Testis (tissue), 3 donors: ENCODE results near the gene ASB2. TPM values are rescaled to one million over a fixed set of nuclear protein-coding genes. Genes with fewer than 3 reads are reported as not detected.
A peak's percentile ranks its signal among the peaks of the same experiment; 100 is the strongest.

Experiments
- DNase-seq: peaks from one replicate; pipeline ENCODE4 v3.0.0-alpha.2; 2019
- H3K27ac ChIP-seq, 2 donors: fragments of 200-600 bp; sonication (generic); one replicate each; pipeline ENCODE4 v1.5.1; 2019
- H3K27me3 ChIP-seq: fragments of 200-600 bp; sonication (generic); one replicate; pipeline ENCODE4 v1.5.1; 2019
- H3K36me3 ChIP-seq: fragments of 200-600 bp; sonication (generic); one replicate; pipeline ENCODE4 v1.5.1; 2017; ENCODE audit warnings: low read depth; ENCODE audit errors: missing control alignments
- H3K4me1 ChIP-seq: fragments of 200-600 bp; sonication (generic); one replicate; pipeline ENCODE4 v1.5.1; 2019
- H3K4me3 ChIP-seq, 2 donors: fragments of 200-600 bp; sonication (generic); one replicate each; pipeline ENCODE4 v1.5.1; 2017 to 2019
- H3K9me3 ChIP-seq: fragments of 200-600 bp; sonication (generic); one replicate; pipeline ENCODE4 v1.5.1; 2017
- POLR2A ChIP-seq: fragments of 450-650 bp; IDR thresholded peaks from one replicate; pipeline ENCODE4 v1.6.1; 2017; ENCODE audit warnings: antibody characterized with exemption, mild to moderate bottlenecking, moderate library complexity
- WGBS, 2 donors: methylation state at CpG; one replicate each; pipeline ENCODE4 v1.1.5; 2018; 5-methylcytosine and 5-hydroxymethylcytosine counted together
- intact Hi-C: fragments of 100-400 bp; cut with DNase I; formaldehyde crosslinking; loops from one replicate; pipeline ENCODE4 v1.15.1; 2023; ENCODE audit warnings: low total_unique reads
- polyA plus RNA-seq: library from polyadenylated mRNA; stranded (reverse); fragments of 350-450 nt; fragmentation: Illumina TruSeq; extraction: RNeasy Lipid Tissue Mini Kit (QIAGEN cat#74804); gene quantifications from one replicate; pipeline ENCODE4 v1.2.3, GENCODE V29; 2014; ENCODE audit warnings: low read depth, low replicate concordance; ENCODE audit not compliant: insufficient read depth
- total RNA-seq, 2 donors: library from RNA; depleted of rRNA; stranded (reverse); fragments of >200 nt; gene quantifications; one replicate each; pipeline ENCODE4 v1.2.3, GENCODE V29; 2016
- TF ChIP-seq, protein P1 (sequence below), 3 experiments: fragments of 450-650 bp in 2 of 3; fragments of 200-600 bp in 1 of 3; sonication (generic) in 1 of 3; IDR thresholded peaks; one replicate each; pipeline ENCODE4 v1.5.1; 2016 to 2019; ENCODE audit warnings: antibody characterized with exemption in 3 of 3, mild to moderate bottlenecking in 2 of 3, moderate library complexity in 1 of 3

Gene ASB2
- total and polyA plus RNA-seq, 3 donors from 2014 or later = 3.5 to 4.3 (median 3.7) TPM

DNA sequence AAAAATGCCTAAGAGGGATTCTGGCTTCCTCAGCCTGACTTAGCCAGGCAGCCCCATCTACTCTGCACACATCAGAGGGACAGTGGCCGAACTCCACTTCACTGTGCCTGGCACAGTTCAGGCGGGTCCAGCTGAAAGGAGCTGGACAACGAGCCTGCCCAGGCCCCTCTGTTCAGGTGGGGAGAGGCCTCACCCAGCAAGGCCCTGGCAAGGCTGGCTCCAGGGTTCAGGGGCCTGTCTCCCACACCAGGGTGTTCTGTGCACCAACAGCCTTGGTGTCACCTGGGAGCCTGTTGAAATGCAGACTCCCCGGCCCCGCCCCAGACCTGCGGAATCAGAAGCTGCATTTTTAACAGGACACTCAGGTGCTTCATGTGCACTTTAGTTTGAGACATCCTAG lies 39.4 kb downstream of the ASB2 start:
- TF ChIP-seq, protein P1, sequence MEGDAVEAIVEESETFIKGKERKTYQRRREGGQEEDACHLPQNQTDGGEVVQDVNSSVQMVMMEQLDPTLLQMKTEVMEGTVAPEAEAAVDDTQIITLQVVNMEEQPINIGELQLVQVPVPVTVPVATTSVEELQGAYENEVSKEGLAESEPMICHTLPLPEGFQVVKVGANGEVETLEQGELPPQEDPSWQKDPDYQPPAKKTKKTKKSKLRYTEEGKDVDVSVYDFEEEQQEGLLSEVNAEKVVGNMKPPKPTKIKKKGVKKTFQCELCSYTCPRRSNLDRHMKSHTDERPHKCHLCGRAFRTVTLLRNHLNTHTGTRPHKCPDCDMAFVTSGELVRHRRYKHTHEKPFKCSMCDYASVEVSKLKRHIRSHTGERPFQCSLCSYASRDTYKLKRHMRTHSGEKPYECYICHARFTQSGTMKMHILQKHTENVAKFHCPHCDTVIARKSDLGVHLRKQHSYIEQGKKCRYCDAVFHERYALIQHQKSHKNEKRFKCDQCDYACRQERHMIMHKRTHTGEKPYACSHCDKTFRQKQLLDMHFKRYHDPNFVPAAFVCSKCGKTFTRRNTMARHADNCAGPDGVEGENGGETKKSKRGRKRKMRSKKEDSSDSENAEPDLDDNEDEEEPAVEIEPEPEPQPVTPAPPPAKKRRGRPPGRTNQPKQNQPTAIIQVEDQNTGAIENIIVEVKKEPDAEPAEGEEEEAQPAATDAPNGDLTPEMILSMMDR (IDR thresholded peaks at IDR 0.05) = no peak
- no peak for TF ChIP-seq POLR2A
- Histone ChIP-seq H3K36me3 (no peaks in the 10 kb centered on the region), H3K9me3 (no peaks in the 10 kb centered on the region), H3K27me3 (no peaks in the 10 kb centered on the region), H3K4me3 (no peak overlapping the region), H3K27ac (no peak overlapping the region), H3K4me1 (no peaks in the 10 kb centered on the region)
- intact Hi-C loops = loop anchor here (5.0 kb wide), 1 partner anchor 65 kb away; no protein-coding TSS in a partner anchor
- WGBS, 2 donors = 90 to 95% methylated on average over 5 to 6 of the region's 6 CpGs
- DNase-seq = no peak

GRCh38 chr14:93936245-93936644 lies 40.1 kb downstream of the ASB2 start:
- 47% methylated on average over 5 of the region's 5 CpGs for WGBS, 2 donors
- no peak for TF ChIP-seq POLR2A
- TF ChIP-seq, protein P1 (IDR thresholded peaks at IDR 0.05) = peak in 2 of 3 experiments; percentile 29 to 53
- no peak overlapping the region for H3K27ac ChIP-seq
- no peak for DNase-seq
- no peaks in the 10 kb centered on the region for H3K27me3 ChIP-seq
- H3K4me3 ChIP-seq = no peak overlapping the region
- no peaks in the 10 kb centered on the region for H3K9me3 ChIP-seq
- H3K36me3 ChIP-seq = no peaks in the 10 kb centered on the region
- intact Hi-C loops = loop anchor here (5.0 kb wide), 1 partner anchor 66 kb away; no protein-coding TSS in a partner anchor
- H3K4me1 ChIP-seq = no peaks in the 10 kb centered on the region

- TF ChIP-seq, protein P1 (IDR thresholded peaks at IDR 0.05) = no peak
- no peak for TF ChIP-seq POLR2A
These were observed 41.2 kb downstream of the ASB2 start for GRCh38 chr14:93935213-93935612.

GRCh38 chr14:93932642-93933041 lies 43.7 kb downstream of the ASB2 start:
- H3K36me3 ChIP-seq = no peaks in the 10 kb centered on the region
- H3K9me3 ChIP-seq = no peaks in the 10 kb centered on the region
- WGBS, 2 donors = 89 to 98% methylated on average over 4 of the region's 4 CpGs
- no peak overlapping the region for H3K4me3 ChIP-seq
- no peak for DNase-seq
- no peaks in the 10 kb centered on the region for H3K27me3 ChIP-seq
- TF ChIP-seq, protein P1 (IDR thresholded peaks at IDR 0.05) = no peak
- TF ChIP-seq POLR2A = no peak
- intact Hi-C loops = no loop called here
- no peaks in the 10 kb centered on the region for H3K4me1 ChIP-seq
- H3K27ac ChIP-seq = no peak overlapping the region

More at GRCh38 chr14:93935213-93935612, 41.2 kb downstream of the ASB2 start:
- Histone ChIP-seq H3K4me3 (no peak overlapping the region), H3K36me3 (no peaks in the 10 kb centered on the region), H3K9me3 (no peaks in the 10 kb centered on the region), H3K27me3 (no peaks in the 10 kb centered on the region), H3K4me1 (no peaks in the 10 kb centered on the region), H3K27ac (no peak overlapping the region)
- WGBS, 2 donors = 64 to 72% methylated on average over 6 to 8 of the region's 8 CpGs
- no peak for DNase-seq
- intact Hi-C loops = loop anchor here (5.0 kb wide), 1 partner anchor 67 kb away; no protein-coding TSS in a partner anchor

DNA sequence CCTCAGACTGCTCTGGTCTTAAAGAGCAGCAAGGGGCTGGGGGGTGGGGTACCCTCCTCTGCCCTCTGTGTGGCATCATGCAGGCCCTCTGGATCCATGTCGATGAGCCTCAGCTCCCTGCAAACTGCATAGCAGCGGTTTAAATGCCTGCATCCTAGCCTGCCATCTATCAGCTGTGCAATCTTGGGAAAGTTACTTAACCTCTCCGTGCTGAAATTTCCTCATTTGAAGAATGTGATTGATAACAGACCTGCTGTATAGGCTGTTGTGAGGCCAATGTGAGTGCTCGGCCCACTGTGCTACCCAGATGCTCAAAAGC lies 45.4 kb downstream of the ASB2 start:
- Histone ChIP-seq H3K9me3 (no peaks in the 10 kb centered on the region), H3K4me1 (no peaks in the 10 kb centered on the region), H3K4me3 (no peak overlapping the region), H3K27ac (no peak overlapping the region), H3K27me3 (no peaks in the 10 kb centered on the region), H3K36me3 (no peaks in the 10 kb centered on the region)
- TF ChIP-seq POLR2A = no peak
- TF ChIP-seq, protein P1 (IDR thresholded peaks at IDR 0.05) = no peak
- DNase-seq = no peak
- WGBS, 2 donors = 77 to 92% methylated on average over 4 of the region's 4 CpGs
- intact Hi-C loops = no loop called here
